Testis (tissue), 3 donors: ENCODE results near the gene CDH23. TPM values are rescaled to one million over a fixed set of nuclear protein-coding genes. Genes with fewer than 3 reads are reported as not detected.

Experiments used
- DNase-seq: peaks from one replicate; pipeline ENCODE4 v3.0.0-alpha.2; 2019
- H3K27ac ChIP-seq, 2 donors: fragments of 200-600 bp; sonication (generic); one replicate each; pipeline ENCODE4 v1.5.1; 2019
- H3K27me3 ChIP-seq: fragments of 200-600 bp; sonication (generic); one replicate; pipeline ENCODE4 v1.5.1; 2019
- H3K36me3 ChIP-seq: fragments of 200-600 bp; sonication (generic); one replicate; pipeline ENCODE4 v1.5.1; 2017; ENCODE audit warnings: low read depth; ENCODE audit errors: missing control alignments
- H3K4me1 ChIP-seq: fragments of 200-600 bp; sonication (generic); one replicate; pipeline ENCODE4 v1.5.1; 2019
- H3K4me3 ChIP-seq, 2 donors: fragments of 200-600 bp; sonication (generic); one replicate each; pipeline ENCODE4 v1.5.1; 2017 to 2019
- H3K9me3 ChIP-seq: fragments of 200-600 bp; sonication (generic); one replicate; pipeline ENCODE4 v1.5.1; 2017
- POLR2A ChIP-seq: fragments of 450-650 bp; IDR thresholded peaks from one replicate; pipeline ENCODE4 v1.6.1; 2017; ENCODE audit warnings: antibody characterized with exemption, mild to moderate bottlenecking, moderate library complexity
- WGBS, 2 donors: methylation state at CpG; one replicate each; pipeline ENCODE4 v1.1.5; 2018; 5-methylcytosine and 5-hydroxymethylcytosine counted together
- intact Hi-C: fragments of 100-400 bp; cut with DNase I; formaldehyde crosslinking; loops from one replicate; pipeline ENCODE4 v1.15.1; 2023; ENCODE audit warnings: low total_unique reads
- polyA plus RNA-seq: library from polyadenylated mRNA; stranded (reverse); fragments of 350-450 nt; fragmentation: Illumina TruSeq; extraction: RNeasy Lipid Tissue Mini Kit (QIAGEN cat#74804); gene quantifications from one replicate; pipeline ENCODE4 v1.2.3, GENCODE V29; 2014; ENCODE audit warnings: low read depth, low replicate concordance; ENCODE audit not compliant: insufficient read depth
- total RNA-seq, 2 donors: library from RNA; depleted of rRNA; stranded (reverse); fragments of >200 nt; gene quantifications; one replicate each; pipeline ENCODE4 v1.2.3, GENCODE V29; 2016
- TF ChIP-seq, protein P1 (sequence below), 3 experiments: fragments of 450-650 bp in 2 of 3; fragments of 200-600 bp in 1 of 3; sonication (generic) in 1 of 3; IDR thresholded peaks; one replicate each; pipeline ENCODE4 v1.5.1; 2016 to 2019; ENCODE audit warnings: antibody characterized with exemption in 3 of 3, mild to moderate bottlenecking in 2 of 3, moderate library complexity in 1 of 3

CDH23 gene
- total and polyA plus RNA-seq, 3 donors from 2014 or later, result 29.8 to 125 (median 81.7) TPM

GRCh38 chr10:71643904-71644303 is 247.2 kb downstream of the CDH23 start:
- TF ChIP-seq, protein P1, sequence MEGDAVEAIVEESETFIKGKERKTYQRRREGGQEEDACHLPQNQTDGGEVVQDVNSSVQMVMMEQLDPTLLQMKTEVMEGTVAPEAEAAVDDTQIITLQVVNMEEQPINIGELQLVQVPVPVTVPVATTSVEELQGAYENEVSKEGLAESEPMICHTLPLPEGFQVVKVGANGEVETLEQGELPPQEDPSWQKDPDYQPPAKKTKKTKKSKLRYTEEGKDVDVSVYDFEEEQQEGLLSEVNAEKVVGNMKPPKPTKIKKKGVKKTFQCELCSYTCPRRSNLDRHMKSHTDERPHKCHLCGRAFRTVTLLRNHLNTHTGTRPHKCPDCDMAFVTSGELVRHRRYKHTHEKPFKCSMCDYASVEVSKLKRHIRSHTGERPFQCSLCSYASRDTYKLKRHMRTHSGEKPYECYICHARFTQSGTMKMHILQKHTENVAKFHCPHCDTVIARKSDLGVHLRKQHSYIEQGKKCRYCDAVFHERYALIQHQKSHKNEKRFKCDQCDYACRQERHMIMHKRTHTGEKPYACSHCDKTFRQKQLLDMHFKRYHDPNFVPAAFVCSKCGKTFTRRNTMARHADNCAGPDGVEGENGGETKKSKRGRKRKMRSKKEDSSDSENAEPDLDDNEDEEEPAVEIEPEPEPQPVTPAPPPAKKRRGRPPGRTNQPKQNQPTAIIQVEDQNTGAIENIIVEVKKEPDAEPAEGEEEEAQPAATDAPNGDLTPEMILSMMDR (IDR thresholded peaks at IDR 0.05), result no peak
- TF ChIP-seq POLR2A, result no peak
- DNase-seq, result no peak
- intact Hi-C loops, result no loop called here
- Histone ChIP-seq H3K9me3 (no peaks in the 10 kb centered on the region), H3K36me3 (no peaks in the 10 kb centered on the region), H3K4me1 (no peaks in the 10 kb centered on the region), H3K4me3 (no peak overlapping the region), H3K27ac (no peak overlapping the region), H3K27me3 (no peaks in the 10 kb centered on the region)
- WGBS, 2 donors, result 91 to 100% methylated on average over 1 to 6 of the region's 6 CpGs

DNA sequence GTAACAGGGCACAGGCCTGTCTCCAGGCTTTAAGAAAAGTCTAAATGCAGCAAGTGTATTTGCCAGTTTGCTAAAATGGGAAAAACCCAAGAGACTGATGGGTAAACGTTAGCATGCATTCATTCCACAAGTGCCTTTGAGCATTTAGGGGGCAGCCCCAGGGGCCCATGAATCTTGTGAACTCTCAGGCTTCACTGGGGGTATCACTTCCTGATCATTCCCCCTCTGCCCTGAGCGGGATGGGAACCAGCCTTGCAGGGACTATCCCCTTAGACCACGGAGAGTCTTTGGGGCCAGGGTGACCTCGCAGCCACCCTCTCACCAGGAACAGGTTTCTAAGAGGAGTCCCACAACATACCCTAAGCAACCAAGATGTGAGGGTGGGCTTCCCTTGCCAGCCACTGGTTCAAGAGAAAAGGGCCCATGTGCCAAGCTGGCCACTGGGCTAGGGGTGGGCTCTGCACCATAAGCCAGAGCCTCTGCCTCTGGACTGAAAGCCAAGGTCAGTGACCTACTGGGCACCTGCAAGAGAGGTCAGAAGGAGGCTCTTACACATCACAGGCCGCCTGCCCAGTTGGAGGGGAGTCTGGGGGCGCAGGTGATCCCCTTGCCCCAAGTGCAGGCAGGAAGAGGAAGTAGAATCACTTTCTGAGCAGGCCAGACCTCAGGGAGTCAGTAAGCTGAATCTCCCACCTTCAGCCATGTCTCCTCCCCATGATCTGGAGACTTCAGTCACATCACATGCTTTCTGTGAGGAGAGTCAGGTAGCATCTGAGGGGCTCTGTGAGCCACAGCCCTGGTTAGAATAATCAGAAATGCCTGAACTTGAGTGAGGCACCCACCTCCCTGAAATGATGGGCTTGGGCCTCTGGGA is 247.8 kb downstream of the CDH23 start:
- no peak overlapping the region for H3K27ac ChIP-seq
- H3K27me3 ChIP-seq, result no peaks in the 10 kb centered on the region
- TF ChIP-seq, protein P1 (IDR thresholded peaks at IDR 0.05), result no peak
- TF ChIP-seq POLR2A, result no peak
- intact Hi-C loops, result no loop called here
- H3K4me3 ChIP-seq, result no peak overlapping the region
- H3K36me3 ChIP-seq, result no peaks in the 10 kb centered on the region
- WGBS, 2 donors, result 76 to 96% methylated on average over 4 to 6 of the region's 6 CpGs
- H3K9me3 ChIP-seq, result no peaks in the 10 kb centered on the region
- no peak for DNase-seq
- H3K4me1 ChIP-seq, result no peaks in the 10 kb centered on the region

DNA sequence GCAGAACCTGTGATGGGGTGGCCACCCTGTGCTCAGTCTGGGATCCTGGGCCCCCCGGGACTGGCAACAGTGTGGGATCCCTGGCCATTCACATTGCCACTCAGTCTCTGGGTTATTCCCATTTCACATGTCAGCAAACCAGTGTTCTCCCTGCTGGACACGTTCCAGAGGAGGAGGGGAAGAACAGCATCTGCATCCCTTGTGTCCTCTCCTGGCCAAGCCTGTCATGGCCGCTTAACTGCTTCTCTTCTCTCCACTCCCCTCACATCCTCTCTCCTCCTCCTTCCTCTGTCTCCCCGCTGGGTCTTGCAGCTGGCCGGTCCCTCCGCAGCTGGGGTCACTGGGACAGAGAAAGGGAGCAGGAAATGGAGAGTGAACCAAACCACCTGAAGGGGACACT is 248.5 kb downstream of the CDH23 start:
- no peaks in the 10 kb centered on the region for H3K27me3 ChIP-seq
- no peak for DNase-seq
- no peak overlapping the region for H3K27ac ChIP-seq
- TF ChIP-seq POLR2A, result no peak
- TF ChIP-seq, protein P1 (IDR thresholded peaks at IDR 0.05), result no peak
- H3K36me3 ChIP-seq, result no peaks in the 10 kb centered on the region
- H3K4me1 ChIP-seq, result no peaks in the 10 kb centered on the region
- H3K4me3 ChIP-seq, result no peak overlapping the region
- WGBS, 2 donors, result 88 to 91% methylated on average over 6 of the region's 6 CpGs
- intact Hi-C loops, result no loop called here
- H3K9me3 ChIP-seq, result no peaks in the 10 kb centered on the region

DNA sequence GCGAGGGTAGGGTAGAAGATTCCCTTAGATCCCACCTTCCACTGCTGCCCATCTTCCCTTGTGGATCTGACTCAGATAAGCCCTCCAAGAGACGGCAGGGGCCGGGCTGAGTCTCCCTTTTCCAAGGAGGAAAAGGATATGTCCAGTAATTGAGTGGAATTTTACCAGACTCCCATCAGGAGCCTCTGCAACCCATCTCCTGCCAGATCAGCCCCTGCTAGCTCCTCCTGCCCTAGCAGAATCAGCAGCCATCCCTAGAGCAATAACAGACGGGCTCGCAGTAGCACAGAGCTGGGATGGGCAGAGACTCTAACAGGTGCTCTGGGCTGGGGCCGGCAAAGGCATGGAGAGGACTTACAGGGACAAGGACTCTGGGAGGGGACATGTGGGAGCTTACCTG is 249.3 kb downstream of the CDH23 start:
- no peak for DNase-seq
- Histone ChIP-seq H3K27me3 (no peaks in the 10 kb centered on the region), H3K27ac (no peak overlapping the region), H3K4me1 (no peaks in the 10 kb centered on the region), H3K36me3 (no peaks in the 10 kb centered on the region), H3K9me3 (no peaks in the 10 kb centered on the region), H3K4me3 (no peak overlapping the region)
- intact Hi-C loops, result no loop called here
- 95 to 99% methylated on average over 6 of the region's 6 CpGs for WGBS, 2 donors
- TF ChIP-seq, protein P1 (IDR thresholded peaks at IDR 0.05), result no peak
- TF ChIP-seq POLR2A, result no peak
